ENCODE data around the gene BAD. TPM values are rescaled to one million over a fixed set of nuclear protein-coding genes. Genes with fewer than 3 reads are reported as not detected.

The BAD gene
- total and polyA plus RNA-seq, 12 donors, result 9.5 to 219 (median 101) TPM

DNA sequence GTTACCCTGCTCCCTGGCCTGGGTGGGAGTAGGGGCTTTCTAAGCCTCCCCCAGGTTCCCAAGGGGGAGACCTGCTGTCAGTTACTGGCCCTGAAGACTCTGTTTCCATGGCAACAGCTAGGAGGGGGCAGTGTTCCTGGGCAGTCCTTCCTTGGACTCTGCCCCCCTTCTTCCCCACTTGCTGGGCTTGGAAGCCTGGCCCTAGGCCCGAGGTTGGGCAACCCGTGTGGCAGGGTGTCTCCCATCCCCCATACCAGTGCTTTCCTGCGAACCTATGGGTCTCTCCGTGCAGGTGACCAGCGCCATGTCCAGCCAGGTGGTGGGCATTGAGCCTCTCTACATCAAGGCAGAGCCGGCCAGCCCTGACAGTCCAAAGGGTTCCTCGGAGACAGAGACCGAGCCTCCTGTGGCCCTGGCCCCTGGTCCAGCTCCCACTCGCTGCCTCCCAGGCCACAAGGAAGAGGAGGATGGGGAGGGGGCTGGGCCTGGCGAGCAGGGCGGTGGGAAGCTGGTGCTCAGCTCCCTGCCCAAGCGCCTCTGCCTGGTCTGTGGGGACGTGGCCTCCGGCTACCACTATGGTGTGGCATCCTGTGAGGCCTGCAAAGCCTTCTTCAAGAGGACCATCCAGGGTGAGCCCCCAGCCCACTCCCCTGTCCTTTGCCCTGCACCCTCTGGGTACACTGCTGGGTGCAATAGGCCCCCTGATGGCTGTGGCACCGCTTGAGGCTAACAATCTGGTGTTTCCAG is 22.6 kb upstream of the BAD start:
- Histone ChIP-seq H3K27ac (peak overlapping the region in 3 of 5 donors; percentile 73 to 96 (median 95)), H3K36me3 (replicated peaks in 1 of 2) (no peaks in the 10 kb centered on the region), H3K4me1 (replicated peaks in 1 of 2) (peaks cover 9 to 22% of the 10 kb centered on the region in 2 donors), H3K27me3 (no peaks in the 10 kb centered on the region), H3K4me3 (peak overlapping the region in 2 of 4 donors; percentile 33 to 91), H3K9me3 (replicated peaks in 1 of 3) (no peaks in the 10 kb centered on the region)
- no peak for TF ChIP-seq POLR2A (IDR thresholded peaks at IDR 0.05)
- TF ChIP-seq, protein P1, sequence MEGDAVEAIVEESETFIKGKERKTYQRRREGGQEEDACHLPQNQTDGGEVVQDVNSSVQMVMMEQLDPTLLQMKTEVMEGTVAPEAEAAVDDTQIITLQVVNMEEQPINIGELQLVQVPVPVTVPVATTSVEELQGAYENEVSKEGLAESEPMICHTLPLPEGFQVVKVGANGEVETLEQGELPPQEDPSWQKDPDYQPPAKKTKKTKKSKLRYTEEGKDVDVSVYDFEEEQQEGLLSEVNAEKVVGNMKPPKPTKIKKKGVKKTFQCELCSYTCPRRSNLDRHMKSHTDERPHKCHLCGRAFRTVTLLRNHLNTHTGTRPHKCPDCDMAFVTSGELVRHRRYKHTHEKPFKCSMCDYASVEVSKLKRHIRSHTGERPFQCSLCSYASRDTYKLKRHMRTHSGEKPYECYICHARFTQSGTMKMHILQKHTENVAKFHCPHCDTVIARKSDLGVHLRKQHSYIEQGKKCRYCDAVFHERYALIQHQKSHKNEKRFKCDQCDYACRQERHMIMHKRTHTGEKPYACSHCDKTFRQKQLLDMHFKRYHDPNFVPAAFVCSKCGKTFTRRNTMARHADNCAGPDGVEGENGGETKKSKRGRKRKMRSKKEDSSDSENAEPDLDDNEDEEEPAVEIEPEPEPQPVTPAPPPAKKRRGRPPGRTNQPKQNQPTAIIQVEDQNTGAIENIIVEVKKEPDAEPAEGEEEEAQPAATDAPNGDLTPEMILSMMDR (IDR thresholded peaks at IDR 0.05), result no peak
- intact Hi-C loops (cut with DNase I), result no loop called here
- DNase-seq, result peak; percentile 62 to 81 (median 78)
- WGBS, 4 donors, result 59 to 73% (median 63%) methylated on average over 8 to 15 of the region's 15 CpGs

DNA sequence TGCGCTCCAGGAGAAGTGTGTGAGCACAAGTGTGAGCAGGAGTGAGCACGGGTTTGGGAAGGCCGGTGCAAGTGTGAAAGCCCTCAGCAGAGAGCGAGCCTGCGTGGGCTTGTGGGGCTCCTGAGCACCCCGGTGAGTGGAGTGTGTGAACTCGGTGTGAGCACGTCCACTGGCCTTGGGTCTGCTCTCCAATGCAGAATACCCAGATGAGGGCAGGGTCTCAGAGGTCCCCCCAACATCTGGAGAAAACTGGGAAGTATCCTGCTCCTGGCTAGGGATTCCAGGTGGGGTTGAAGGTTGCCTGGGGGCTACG is 22.1 kb upstream of the BAD start:
- no peaks in the 10 kb centered on the region for H3K9me3 ChIP-seq (replicated peaks in 1 of 3)
- DNase-seq, result no peak
- WGBS, 4 donors, result 0 to 25% (median 21%) methylated on average over 3 to 9 of the region's 9 CpGs
- peak overlapping the region in 4 of 5 donors; percentile 69 to 96 (median 84) for H3K27ac ChIP-seq
- peaks cover 9 to 22% of the 10 kb centered on the region in 2 donors for H3K4me1 ChIP-seq (replicated peaks in 1 of 2)
- H3K27me3 ChIP-seq, result no peaks in the 10 kb centered on the region
- TF ChIP-seq, protein P1 (IDR thresholded peaks at IDR 0.05), result no peak
- TF ChIP-seq POLR2A (IDR thresholded peaks at IDR 0.05), result no peak
- no peaks in the 10 kb centered on the region for H3K36me3 ChIP-seq (replicated peaks in 1 of 2)
- intact Hi-C loops (cut with DNase I), result no loop called here
- H3K4me3 ChIP-seq, result peak overlapping the region; percentile 33 to 91 (median 62)

DNA sequence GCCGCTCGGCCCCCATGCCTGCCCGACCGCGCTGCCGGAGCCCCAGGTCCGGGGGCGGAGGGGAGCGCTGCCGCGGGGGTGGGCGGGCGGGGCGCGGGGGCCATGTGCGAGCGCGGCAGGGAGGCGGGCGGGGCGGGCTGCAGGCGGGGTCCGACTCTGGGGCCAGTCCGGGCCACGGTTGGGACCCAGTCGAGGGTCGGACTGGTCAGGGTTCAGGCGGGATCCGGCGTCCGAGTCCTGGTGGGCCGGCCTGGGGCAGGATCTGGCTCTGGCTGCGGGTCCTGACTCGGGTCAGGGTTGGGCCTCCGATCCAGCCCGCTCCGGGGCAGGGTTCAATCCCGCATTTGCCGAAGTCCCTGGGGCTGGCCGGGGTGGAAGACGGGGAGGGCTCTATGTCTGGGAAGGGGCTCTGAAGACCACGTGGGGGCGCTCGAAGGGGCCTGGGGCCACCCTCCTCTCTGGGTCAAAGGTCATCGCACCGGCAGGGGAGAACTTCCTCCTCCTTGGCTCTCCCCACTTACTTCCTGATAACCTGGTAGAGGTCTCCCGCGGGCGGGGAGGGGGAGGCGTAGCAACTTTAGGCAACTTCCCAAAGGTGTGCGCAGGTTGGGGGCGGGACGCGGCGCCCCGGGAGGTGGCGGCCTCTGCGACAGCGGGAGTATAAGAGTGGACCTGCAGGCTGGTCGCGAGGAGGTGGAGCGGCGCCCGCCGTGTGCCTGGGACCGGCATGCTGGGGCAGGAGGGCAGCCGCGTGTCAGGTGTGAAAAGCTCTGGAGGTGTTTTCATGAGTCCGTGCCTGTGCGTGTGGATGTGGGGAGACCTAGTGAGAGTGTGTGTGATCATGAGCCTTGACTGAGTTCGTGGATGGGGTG is 21.5 kb upstream of the BAD start:
- H3K4me1 ChIP-seq (replicated peaks in 1 of 2), result peaks cover 9 to 26% of the 10 kb centered on the region in 2 donors
- TF ChIP-seq POLR2A (IDR thresholded peaks at IDR 0.05), result peak in 1 of 2 donors; percentile 38
- TF ChIP-seq, protein P1 (IDR thresholded peaks at IDR 0.05), result no peak
- peak overlapping the region; percentile 7 to 96 (median 73) for H3K27ac ChIP-seq
- peak overlapping the region; percentile 33 to 91 (median 62) for H3K4me3 ChIP-seq
- no peaks in the 10 kb centered on the region for H3K36me3 ChIP-seq (replicated peaks in 1 of 2)
- H3K9me3 ChIP-seq (replicated peaks in 1 of 3), result no peaks in the 10 kb centered on the region
- intact Hi-C loops (cut with DNase I), result no loop called here
- no peaks in the 10 kb centered on the region for H3K27me3 ChIP-seq
- 0 to 1% (median 1%) methylated on average over 13 to 68 of the region's 71 CpGs for WGBS, 4 donors
- DNase-seq, result peak; percentile 57 to 84 (median 74)

DNA sequence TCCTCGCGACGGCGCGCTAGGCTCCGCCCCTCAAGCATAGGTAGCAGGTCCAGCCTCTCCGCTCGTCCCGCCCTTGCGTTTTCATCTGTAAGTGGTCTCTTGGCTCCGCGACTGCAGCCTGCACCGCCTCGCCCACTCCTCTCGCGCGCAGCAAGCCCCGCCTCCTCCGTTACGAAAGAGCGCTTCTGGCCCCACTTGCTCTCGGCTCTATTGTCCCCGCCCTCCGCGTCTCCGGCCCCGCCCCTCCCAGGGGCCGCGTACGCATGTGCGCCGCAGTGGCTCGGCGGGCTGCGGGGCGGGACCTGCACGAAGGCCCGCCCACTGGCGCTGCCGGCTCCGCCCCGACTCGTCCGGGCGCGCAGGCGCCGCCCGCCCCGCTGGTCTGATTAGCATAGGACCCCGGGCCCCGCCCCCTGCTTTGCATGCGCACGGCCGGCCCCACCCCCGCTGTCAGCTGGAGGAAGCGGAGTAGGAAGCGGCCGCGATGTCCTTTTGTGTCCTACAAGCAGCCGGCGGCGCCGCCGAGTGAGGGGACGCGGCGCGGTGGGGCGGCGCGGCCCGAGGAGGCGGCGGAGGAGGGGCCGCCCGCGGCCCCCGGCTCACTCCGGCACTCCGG is 20.7 kb upstream of the BAD start, which contains the start of gene ESRRA:
TSS of gene ESRRA (plus strand) at position 450 of the 616 bp plus-strand sequence. CDS start 1,656 bp downstream, outside the sequence.
- peak within 1 kb of the TSS; percentile 88 to 96 (median 90) for H3K27ac ChIP-seq
- peak; percentile 56 to 77 for TF ChIP-seq POLR2A (IDR thresholded peaks at IDR 0.05)
- TF ChIP-seq, protein P1 (IDR thresholded peaks at IDR 0.05), result no peak
- intact Hi-C loops (cut with DNase I), result no loop called here
- peaks cover 16 to 33% of the 10 kb centered on the region in 2 donors for H3K4me1 ChIP-seq (replicated peaks in 1 of 2)
- peaks cover 1% of the 10 kb centered on the region for H3K27me3 ChIP-seq
- DNase-seq, result peak; percentile 99 to 100 (median 100)
- H3K9me3 ChIP-seq (replicated peaks in 1 of 3), result no peaks in the 10 kb centered on the region
- no peaks in the 10 kb centered on the region for H3K36me3 ChIP-seq (replicated peaks in 1 of 2)
- WGBS, 4 donors, result 0 to 1% (median 0%) methylated on average over 11 to 79 of the region's 81 CpGs
- peak within 1 kb of the TSS; percentile 41 to 91 (median 62) for H3K4me3 ChIP-seq
